ENCODE data around the gene AGTPBP1. TPM values are rescaled to one million over a fixed set of nuclear protein-coding genes. Genes with fewer than 3 reads are reported as not detected.

Gene AGTPBP1
- polyA plus RNA-seq, 1 donor, result 37.5 TPM

GRCh38 chr9:85543196-85543595, 198.6 kb downstream of the AGTPBP1 start:
- no peak for DNase-seq

- DNase-seq, result no peak
These were observed 199.9 kb downstream of the AGTPBP1 start for GRCh38 chr9:85541876-85542275.

- DNase-seq, result no peak
These were observed 205.2 kb downstream of the AGTPBP1 start for GRCh38 chr9:85536514-85536913.

GRCh38 chr9:85536076-85536475, 205.7 kb downstream of the AGTPBP1 start:
- no peak for DNase-seq

GRCh38 chr9:85534340-85534739, 207.4 kb downstream of the AGTPBP1 start:
- no peak for DNase-seq

GRCh38 chr9:85533538-85533937, 208.2 kb downstream of the AGTPBP1 start:
- no peak for DNase-seq

- DNase-seq, result no peak
These were observed 211.0 kb downstream of the AGTPBP1 start for GRCh38 chr9:85530721-85531120.

- no peak for DNase-seq
These were observed 213.1 kb downstream of the AGTPBP1 start for GRCh38 chr9:85528607-85529006.

- DNase-seq, result no peak
These were observed 213.6 kb downstream of the AGTPBP1 start for GRCh38 chr9:85528142-85528541.

- peak; percentile 14 for DNase-seq
These were observed 214.3 kb downstream of the AGTPBP1 start for GRCh38 chr9:85527331-85528020.

- DNase-seq, result no peak
These were observed 217.2 kb downstream of the AGTPBP1 start for GRCh38 chr9:85524531-85524930.

- no peak for DNase-seq
These were observed 218.6 kb downstream of the AGTPBP1 start for GRCh38 chr9:85523202-85523601.

GRCh38 chr9:85522459-85523092, 219.2 kb downstream of the AGTPBP1 start:
- peak; percentile 43 for DNase-seq

GRCh38 chr9:85521371-85522197, 220.2 kb downstream of the AGTPBP1 start:
- no peak for DNase-seq

GRCh38 chr9:85516976-85517637, 224.6 kb downstream of the AGTPBP1 start:
- DNase-seq, result no peak

GRCh38 chr9:85516455-85516854, 225.3 kb downstream of the AGTPBP1 start:
- DNase-seq, result no peak

- no peak for DNase-seq
These were observed 226.7 kb downstream of the AGTPBP1 start for GRCh38 chr9:85515021-85515420.

GRCh38 chr9:85514256-85514655, 227.5 kb downstream of the AGTPBP1 start:
- DNase-seq, result no peak

GRCh38 chr9:85511746-85512145, 230.0 kb downstream of the AGTPBP1 start:
- DNase-seq, result no peak

- DNase-seq, result no peak
These were observed 230.8 kb downstream of the AGTPBP1 start for GRCh38 chr9:85510830-85511504.

GRCh38 chr9:85508616-85509015, 233.1 kb downstream of the AGTPBP1 start:
- no peak for DNase-seq

GRCh38 chr9:85505612-85506011, 236.1 kb downstream of the AGTPBP1 start:
- DNase-seq, result no peak
